Caco-2 (cell line): ENCODE results near the gene ARAP2. TPM values are rescaled to one million over a fixed set of nuclear protein-coding genes. Genes with fewer than 3 reads are reported as not detected.

ENCODE experiments used
- BruUV-seq: library from RNA; stranded (reverse); fragments of 400-500 nt; replicated peaks from 2 replicates; lab custom pipeline; 2021; lab: Mats Ljungman, UMichigan
- CTCF ChIA-PET: fragments of 300-600 bp; sonication (Branson Sonifier 250); formaldehyde crosslinking; loops from one replicate; lab custom pipeline; 2022; ENCODE audit warnings: antibody characterized with exemption; lab: Charles Lee
- POLR2A ChIA-PET: fragments of 300-600 bp; sonication (Branson Sonifier 250); formaldehyde crosslinking; loops from one replicate; lab custom pipeline; 2022; ENCODE audit warnings: antibody characterized with exemption; lab: Charles Lee
- DNase-seq, 2 experiments: peaks; one replicate each; pipeline versions ENCODE4 v3.0.0 to v3.0.0-alpha.2; 2020 to 2022
- H3K27me3 ChIP-seq: replicated peaks from 2 replicates; pipeline ENCODE4 v1.6.0; 2011; ENCODE audit warnings: low read length; ENCODE audit not compliant: control insufficient read depth, insufficient read depth
- H3K36me3 ChIP-seq: 2 replicates; pipeline ENCODE4 v1.5.1; 2011; ENCODE audit warnings: low read length; ENCODE audit not compliant: control insufficient read depth, insufficient read depth
- H3K4me1 ChIP-seq: fragments of 250-450 bp; sonication (Bioruptor Pico); 2 replicates; pipeline ENCODE4 v1.5.1; 2020; ENCODE audit warnings: mild to moderate bottlenecking
- H3K4me3 ChIP-seq: 2 replicates; pipeline ENCODE4 v1.5.1; 2011; ENCODE audit warnings: low read depth, mild to moderate bottlenecking, control low read depth, low read length
- H3K9me3 ChIP-seq: fragments of 250-450 bp; sonication (Bioruptor Pico); 2 replicates; pipeline ENCODE4 v1.5.1; 2020; ENCODE audit warnings: mild to moderate bottlenecking, moderate library complexity
- H3K27ac Mint-ChIP-seq: one replicate; pipeline ENCODE4 v1.8.0; 2022; ENCODE audit warnings: mixed read lengths; ENCODE audit not compliant: unreplicated experiment
- H3K27me3 Mint-ChIP-seq: one replicate; pipeline ENCODE4 v1.8.0; 2022; ENCODE audit warnings: mixed read lengths; ENCODE audit not compliant: insufficient read depth, unreplicated experiment
- H3K36me3 Mint-ChIP-seq: one replicate; pipeline ENCODE4 v1.8.0; 2022; ENCODE audit warnings: mild to moderate bottlenecking, mixed read lengths; ENCODE audit not compliant: insufficient read depth, unreplicated experiment
- H3K4me1 Mint-ChIP-seq: one replicate; pipeline ENCODE4 v1.8.0; 2022; ENCODE audit warnings: low read depth, mixed read lengths; ENCODE audit not compliant: unreplicated experiment
- H3K4me3 Mint-ChIP-seq: one replicate; pipeline ENCODE4 v1.8.0; 2022; ENCODE audit warnings: mild to moderate bottlenecking, moderate library complexity, mixed read lengths; ENCODE audit not compliant: unreplicated experiment
- H3K9me3 Mint-ChIP-seq: one replicate; pipeline ENCODE4 v1.8.0; 2022; ENCODE audit warnings: mixed read lengths; ENCODE audit not compliant: unreplicated experiment
- CTCF ChIP-seq, 2 experiments: fragments of 200-600 bp in 1 of 2; IDR thresholded peaks; 1 replicate in 1 of 2; 2 replicates in 1 of 2; pipeline versions ENCODE4 v1.5.1 to v1.8.0; 2011 to 2022; ENCODE audit warnings: antibody characterized with exemption in 1 of 2, control low read depth in 1 of 2, inconsistent platforms in 1 of 2, low read depth in 1 of 2, low read length in 1 of 2, mild to moderate bottlenecking in 1 of 2, moderate library complexity in 1 of 2; ENCODE audit not compliant: insufficient read depth in 1 of 2, severe bottlenecking in 1 of 2, unreplicated experiment in 1 of 2
- intact Hi-C: fragments of 100-400 bp; cut with micrococcal nuclease; formaldehyde crosslinking; loops from one replicate; pipeline ENCODE4 v1.10.0; 2022; ENCODE audit not compliant: unreplicated experiment
- total RNA-seq: library from RNA; stranded (reverse); gene quantifications from 2 replicates; pipeline ENCODE4 v1.2.3, GENCODE V29; 2022

Gene ARAP2
- total RNA-seq, 1 experiment from 2014 or later = 3.9 TPM

- Histone ChIP-seq H3K27me3 (no peaks in the 10 kb centered on the region), H3K9me3 (no peaks in the 10 kb centered on the region), H3K36me3 (no peaks in the 10 kb centered on the region), H3K4me3 (no peak overlapping the region), H3K4me1 (no peaks in the 10 kb centered on the region)
- DNase-seq = no peak
- POLR2A ChIA-PET = no interaction called here
- Mint-ChIP-seq H3K4me1 (no peaks in the 10 kb centered on the region), H3K27me3 (no peaks in the 10 kb centered on the region), H3K27ac (no peak overlapping the region), H3K4me3 (no peak overlapping the region), H3K9me3 (no peaks in the 10 kb centered on the region), H3K36me3 (no peaks in the 10 kb centered on the region)
- intact Hi-C loops = no loop called here
- no TSS peak for BruUV-seq
- CTCF ChIA-PET = no interaction called here
- no peak for TF ChIP-seq CTCF (IDR thresholded peaks at IDR 0.05; ENCODE audit: insufficient read depth in 1 of 2, low read depth in 1 of 2, low read length in 1 of 2, severe bottlenecking in 1 of 2, unreplicated experiment in 1 of 2)
Observed at GRCh38 chr4:36099509-36099908, 144.8 kb downstream of the ARAP2 start.

DNA sequence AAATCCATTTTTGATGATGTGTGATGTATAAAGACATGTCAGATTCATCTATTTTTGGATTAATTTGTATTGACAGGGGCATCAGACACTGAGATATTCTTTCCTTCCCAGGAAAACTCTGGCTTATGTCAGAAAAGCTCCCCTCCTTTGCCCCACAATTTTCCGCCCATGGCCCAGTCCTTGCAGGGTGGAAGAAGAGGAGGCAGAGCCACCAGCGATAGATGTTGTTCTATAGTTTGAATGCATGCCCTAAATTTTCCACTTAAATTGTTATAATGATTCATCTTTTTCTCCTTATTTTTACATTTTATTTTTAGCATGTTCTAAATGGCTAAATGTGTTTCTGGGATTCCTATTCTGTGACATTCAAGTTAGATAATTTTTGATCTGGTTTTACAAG lies 149.3 kb downstream of the ARAP2 start:
- no peaks in the 10 kb centered on the region for H3K27me3 ChIP-seq
- intact Hi-C loops = no loop called here
- Mint-ChIP-seq H3K36me3 (no peaks in the 10 kb centered on the region), H3K4me1 (no peaks in the 10 kb centered on the region), H3K27ac (no peak overlapping the region), H3K4me3 (no peak overlapping the region), H3K27me3 (no peaks in the 10 kb centered on the region), H3K9me3 (no peaks in the 10 kb centered on the region)
- DNase-seq = no peak
- H3K36me3 ChIP-seq = no peaks in the 10 kb centered on the region
- no peak for TF ChIP-seq CTCF (IDR thresholded peaks at IDR 0.05; ENCODE audit: insufficient read depth in 1 of 2, low read depth in 1 of 2, low read length in 1 of 2, severe bottlenecking in 1 of 2, unreplicated experiment in 1 of 2)
- BruUV-seq = no TSS peak
- ChIA-PET CTCF (no interaction called here), POLR2A (no interaction called here)
- H3K9me3 ChIP-seq = no peaks in the 10 kb centered on the region
- H3K4me3 ChIP-seq = no peak overlapping the region
- H3K4me1 ChIP-seq = no peaks in the 10 kb centered on the region

- BruUV-seq = no TSS peak
- H3K9me3 Mint-ChIP-seq = no peaks in the 10 kb centered on the region
- intact Hi-C loops = no loop called here
Observed at GRCh38 chr4:36091997-36092396, 152.3 kb downstream of the ARAP2 start.

More at GRCh38 chr4:36091997-36092396, 152.3 kb downstream of the ARAP2 start:
- ChIA-PET CTCF (no interaction called here), POLR2A (no interaction called here)
- H3K4me3 ChIP-seq = no peak overlapping the region
- H3K27ac Mint-ChIP-seq = no peak overlapping the region
- H3K27me3 ChIP-seq = no peaks in the 10 kb centered on the region
- no peaks in the 10 kb centered on the region for H3K36me3 Mint-ChIP-seq
- no peak overlapping the region for H3K4me3 Mint-ChIP-seq
- no peaks in the 10 kb centered on the region for H3K36me3 ChIP-seq
- H3K27me3 Mint-ChIP-seq = no peaks in the 10 kb centered on the region
- no peaks in the 10 kb centered on the region for H3K9me3 ChIP-seq
- no peaks in the 10 kb centered on the region for H3K4me1 Mint-ChIP-seq
- DNase-seq = no peak
- H3K4me1 ChIP-seq = no peaks in the 10 kb centered on the region
- no peak for TF ChIP-seq CTCF (IDR thresholded peaks at IDR 0.05; ENCODE audit: insufficient read depth in 1 of 2, low read depth in 1 of 2, low read length in 1 of 2, severe bottlenecking in 1 of 2, unreplicated experiment in 1 of 2)
